GM18519 (cell line): Measurements from ENCODE around the gene CWF19L1.
"Not testable (repeated sequence)": the region's sequence is repeated elsewhere in the genome, so short reads cannot be mapped to it uniquely, and the experiment has no call there.

Experiments
- ATAC-seq: cut with Tn5 transposase; IDR thresholded peaks from one replicate; pipeline ENCODE4 v1.9.1; 2021; ENCODE audit warnings: mild to moderate bottlenecking, moderate library complexity; ENCODE audit not compliant: unreplicated experiment, low FRiP score

CWF19L1 gene

DNA sequence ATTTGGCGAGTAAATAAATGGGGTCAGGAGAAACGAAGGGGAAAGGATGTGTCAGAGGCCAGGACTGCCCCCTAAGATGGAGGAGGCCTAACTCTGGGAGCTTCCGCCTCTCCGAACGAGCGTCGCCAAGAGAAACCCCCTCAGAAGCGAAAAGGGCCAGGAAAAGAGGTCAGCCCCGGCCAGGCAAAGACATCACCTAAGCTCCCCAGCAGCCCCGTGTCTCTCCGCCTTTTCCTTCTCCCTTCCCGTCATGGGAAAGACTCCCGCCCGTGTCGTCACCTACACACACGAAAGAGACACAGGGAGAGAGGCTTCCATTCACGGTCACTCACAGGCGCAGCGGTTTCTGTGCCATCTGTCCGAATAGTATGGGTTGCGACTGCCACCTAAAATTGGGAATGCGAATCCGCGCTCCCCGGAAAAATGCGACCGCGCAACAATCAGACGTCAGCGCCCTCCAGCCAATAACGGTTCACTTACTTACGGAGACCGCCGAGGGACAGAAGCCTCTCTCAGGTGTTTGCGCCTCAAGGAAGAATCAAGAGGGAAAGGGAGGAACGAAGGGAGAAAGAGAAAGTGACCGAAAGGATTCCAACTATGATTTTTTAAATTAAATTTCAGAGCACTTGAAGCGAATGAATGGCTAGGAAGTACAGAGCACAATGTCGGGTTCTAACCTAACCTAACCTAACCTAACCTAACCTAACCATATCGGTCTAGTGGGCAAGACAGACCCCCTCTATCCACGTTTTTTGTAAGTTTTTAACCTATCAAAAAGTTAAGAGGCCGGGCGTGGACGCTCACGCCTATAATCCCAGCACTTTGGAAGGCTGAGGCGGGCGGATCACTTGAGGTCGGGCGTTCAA, at the start of gene CWF19L1:
Gene CWF19L1 (minus strand): TSS at position 400 of the 866 bp plus-strand sequence. CDS start 45 bp downstream, at position 355.
- peak; percentile 56 for ATAC-seq

- ATAC-seq, result no peak
Observed at GRCh38 chr10:100315615-100316014, 48.2 kb upstream of the CWF19L1 start.

- no peak for ATAC-seq
Observed at GRCh38 chr10:100311298-100311697, 43.9 kb upstream of the CWF19L1 start.

DNA sequence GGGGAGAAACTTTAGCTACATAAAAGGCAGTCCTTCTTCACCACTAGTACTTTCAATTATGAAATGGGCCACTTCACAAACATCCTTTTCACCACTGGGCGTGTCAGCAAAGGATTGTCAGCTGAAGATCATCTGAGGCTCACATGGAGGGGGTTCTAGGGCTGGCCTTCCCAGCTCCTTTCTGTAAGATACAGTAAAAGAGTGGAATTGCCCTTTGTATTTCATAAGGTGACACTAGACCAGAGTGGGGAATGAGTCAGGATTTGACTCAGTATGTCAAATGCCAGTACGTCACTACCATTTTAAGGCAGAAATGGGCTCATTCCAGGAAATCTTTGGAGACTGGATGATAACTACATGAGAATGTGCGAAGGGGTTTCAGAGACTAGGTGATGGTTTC, 40.2 kb upstream of the CWF19L1 start:
- no peak for ATAC-seq

- ATAC-seq, result no peak
Observed at GRCh38 chr10:100306861-100307260, 39.4 kb upstream of the CWF19L1 start.

DNA sequence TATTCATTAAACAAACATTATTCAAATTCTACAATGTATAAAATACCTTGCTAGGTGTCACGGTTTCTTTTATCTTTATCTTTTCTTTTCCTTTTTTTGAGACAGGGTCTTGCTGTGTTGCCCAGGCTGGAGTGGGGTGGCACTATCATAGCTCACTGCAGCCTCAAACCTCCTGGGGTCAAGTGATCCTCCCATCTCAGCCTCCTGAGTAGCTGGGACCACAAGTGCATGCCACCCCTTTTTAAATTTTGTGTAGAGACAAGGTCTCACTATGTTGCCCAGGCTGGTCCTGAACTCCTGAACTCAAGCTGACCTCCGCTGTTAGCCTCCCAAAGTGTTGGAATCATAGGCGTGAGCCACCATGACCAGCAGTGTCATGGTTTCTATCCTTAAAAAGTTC, 37.0 kb upstream of the CWF19L1 start:
- no peak for ATAC-seq

DNA sequence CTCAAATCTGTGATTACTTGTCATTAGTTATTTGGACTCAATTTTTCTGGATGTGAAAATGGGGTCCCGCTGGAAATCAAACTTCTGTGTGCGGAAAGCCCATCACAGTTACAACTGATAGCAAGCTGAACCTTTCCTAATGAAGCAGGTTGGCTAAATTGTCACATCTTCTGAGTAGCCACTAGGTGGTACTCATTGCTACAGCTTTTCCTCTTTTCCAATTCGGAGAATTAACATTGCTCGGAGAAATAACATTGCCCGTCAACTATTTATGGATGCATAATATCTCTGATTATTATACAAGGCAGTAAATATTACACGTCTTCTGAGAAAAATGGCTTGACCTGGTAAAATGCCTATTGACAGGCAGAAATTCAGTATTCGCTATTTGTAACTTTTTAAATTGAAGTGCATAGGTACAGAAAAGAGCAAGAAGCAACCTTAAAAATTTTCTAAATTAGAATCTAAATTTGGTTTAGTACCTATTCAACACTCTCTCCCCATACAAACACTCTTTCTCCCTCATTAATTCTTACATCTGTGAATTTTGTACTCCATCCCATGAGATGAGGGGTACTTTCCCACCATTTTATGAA, 36.4 kb upstream of the CWF19L1 start:
- ATAC-seq, result no peak

GRCh38 chr10:100301123-100301522, 33.7 kb upstream of the CWF19L1 start:
- not testable (repeated sequence) for ATAC-seq

GRCh38 chr10:100297242-100297641, 29.8 kb upstream of the CWF19L1 start:
- ATAC-seq, result no peak

DNA sequence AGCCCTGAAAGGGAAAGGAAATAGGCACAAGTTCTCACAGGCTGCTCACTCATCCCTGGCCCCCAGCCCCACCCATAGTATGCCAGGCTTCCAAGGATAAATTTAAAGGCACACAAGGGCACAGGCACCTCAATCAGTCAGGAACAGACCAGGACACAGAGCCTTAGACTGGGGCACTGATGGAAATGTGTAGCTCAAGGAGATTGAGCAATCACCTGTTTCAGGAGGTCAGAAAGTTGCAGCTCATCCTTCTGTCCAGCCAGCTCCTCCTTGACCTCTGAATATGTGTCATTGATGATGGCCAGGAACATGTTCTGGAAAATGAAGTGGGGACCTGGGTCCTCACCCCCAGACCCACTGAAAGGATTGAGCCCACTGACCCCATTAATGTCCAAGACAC, 25.6 kb upstream of the CWF19L1 start:
- no peak for ATAC-seq

DNA sequence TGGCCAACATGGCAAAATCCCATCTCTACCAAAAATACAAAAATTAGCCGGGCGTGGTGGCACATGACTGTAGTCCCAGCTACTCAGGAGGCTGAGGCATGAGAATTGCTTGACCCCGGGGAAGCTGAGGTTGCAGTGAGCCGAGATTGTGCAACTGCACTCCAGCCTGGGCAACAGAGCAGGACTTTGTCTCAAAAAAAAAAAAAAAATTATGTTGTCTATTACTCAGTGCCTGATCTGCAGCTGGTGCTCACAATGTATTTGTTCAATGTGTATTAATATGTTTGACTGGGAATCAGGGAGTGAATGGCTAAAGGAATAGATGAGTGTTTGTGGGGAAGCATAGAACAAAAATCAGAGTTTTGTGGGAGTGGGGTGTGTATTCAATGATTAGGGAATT, 24.9 kb upstream of the CWF19L1 start:
- not testable (repeated sequence) for ATAC-seq

DNA sequence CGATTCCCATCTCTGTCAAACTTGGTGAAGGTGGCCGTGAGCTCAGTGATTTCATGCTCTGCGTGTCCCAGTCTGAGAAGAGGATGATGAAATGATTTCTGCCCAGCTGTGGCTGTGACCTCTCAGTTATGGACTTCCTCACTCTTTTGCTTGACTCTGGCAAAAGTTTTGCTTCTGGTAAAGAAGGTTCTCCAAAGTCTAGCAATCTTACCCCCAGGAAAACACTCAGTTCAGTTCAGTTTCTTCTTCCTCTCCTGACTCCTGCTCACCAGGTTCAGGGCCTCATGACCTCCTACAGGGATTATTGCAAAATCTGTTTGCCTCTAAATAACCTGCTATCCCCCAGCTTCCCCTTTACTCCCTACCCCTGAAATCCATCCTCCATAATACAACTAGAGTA, 23.9 kb upstream of the CWF19L1 start:
- ATAC-seq, result no peak

- ATAC-seq, result no peak
Observed at GRCh38 chr10:100289641-100290040, 22.2 kb upstream of the CWF19L1 start.

DNA sequence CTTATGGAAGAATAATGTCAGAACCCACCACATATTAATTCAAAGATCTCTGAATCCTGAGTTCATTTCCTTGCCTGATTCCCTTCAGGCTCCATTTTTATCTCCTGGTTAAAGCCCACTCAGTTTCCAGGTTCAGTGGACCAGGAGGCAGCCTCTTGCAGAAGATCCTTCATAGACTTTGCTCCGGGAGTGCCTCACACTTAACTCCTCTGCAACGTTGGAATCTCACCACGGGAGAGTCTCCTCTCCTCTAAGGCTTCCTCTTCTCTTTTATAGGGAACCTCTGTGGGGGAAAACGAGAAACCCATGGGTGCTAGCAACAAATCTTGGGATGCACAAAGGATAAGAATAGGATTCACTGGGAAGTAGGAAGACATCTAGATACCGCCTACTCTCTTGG, 20.8 kb upstream of the CWF19L1 start:
- ATAC-seq, result no peak

GRCh38 chr10:100287756-100288155, 20.3 kb upstream of the CWF19L1 start:
- ATAC-seq, result no peak

DNA sequence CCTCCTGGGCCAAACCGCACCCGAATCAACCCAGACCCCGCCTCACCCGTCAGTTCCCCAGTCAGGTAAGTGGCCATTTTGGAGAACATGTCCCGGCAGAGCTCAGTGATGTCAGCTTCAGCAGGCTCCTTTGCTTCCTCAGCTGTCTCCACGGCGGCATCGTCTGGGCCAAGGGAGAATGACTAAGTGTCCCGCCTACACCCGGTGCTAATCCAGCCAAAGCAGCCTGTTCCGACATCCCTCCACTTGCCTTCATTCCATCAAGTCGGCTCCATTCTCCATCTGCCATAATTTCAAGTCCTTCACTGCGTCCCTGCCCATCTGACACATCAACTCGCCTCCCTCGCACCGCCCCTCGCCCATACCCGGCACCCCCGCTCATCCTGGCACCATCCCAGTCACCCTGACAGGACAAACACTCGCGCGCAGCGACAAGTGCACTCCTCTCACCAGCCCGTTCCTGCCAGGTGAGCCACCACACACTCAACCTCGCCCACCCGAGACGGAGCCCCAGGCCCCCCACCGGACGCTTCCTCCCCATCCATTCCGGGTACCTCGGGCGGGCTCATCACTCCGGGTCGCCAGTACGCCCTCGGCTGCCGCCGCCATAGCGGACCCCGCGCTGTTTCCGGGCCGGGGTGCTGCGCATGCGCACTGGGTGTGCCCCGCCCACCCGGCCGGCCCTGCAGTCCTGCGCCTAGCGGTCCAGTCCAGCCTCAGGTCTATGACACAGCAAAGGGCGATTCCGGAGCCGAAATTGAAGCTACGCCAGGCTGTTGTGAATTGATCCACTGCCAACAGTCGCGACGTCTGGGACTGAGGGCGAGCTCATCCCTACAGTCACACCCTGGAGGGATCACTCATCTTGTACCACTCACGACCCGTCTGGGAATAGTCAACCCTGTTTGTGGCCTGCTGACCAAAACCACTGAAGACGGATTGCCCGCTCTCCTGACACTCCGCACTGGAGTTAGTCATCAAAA, 18.9 kb upstream of the CWF19L1 start, which contains the start of gene BLOC1S2:
Gene BLOC1S2 (minus strand): TSS at position 630 of the 983 bp plus-strand sequence. CDS start 21 bp downstream, at position 609.
- ATAC-seq, result peak; percentile 66

- ATAC-seq, result not testable (repeated sequence)
Observed at GRCh38 chr10:100285326-100285725, 17.9 kb upstream of the CWF19L1 start.

DNA sequence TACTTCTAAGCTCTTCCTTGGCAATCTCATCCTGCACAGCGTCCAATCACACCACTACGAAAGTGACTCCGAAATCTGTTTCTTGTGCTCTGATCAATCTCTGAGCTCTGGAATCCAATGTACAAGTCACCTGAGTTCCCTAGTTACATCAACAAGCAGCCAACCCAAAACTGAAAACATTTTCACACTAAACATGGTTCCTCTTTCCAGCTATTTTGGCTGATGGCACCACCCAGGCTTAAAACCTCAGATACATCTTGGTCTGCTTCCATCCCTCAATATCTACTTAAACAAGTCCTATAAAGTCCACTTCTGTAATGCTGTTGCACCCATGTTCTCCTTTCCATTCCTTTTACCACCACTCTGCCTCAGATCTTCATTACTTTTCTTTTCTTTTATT, 15.5 kb upstream of the CWF19L1 start:
- no peak for ATAC-seq

GRCh38 chr10:100276971-100277370, 9.5 kb upstream of the CWF19L1 start:
- ATAC-seq, result not testable (repeated sequence)

DNA sequence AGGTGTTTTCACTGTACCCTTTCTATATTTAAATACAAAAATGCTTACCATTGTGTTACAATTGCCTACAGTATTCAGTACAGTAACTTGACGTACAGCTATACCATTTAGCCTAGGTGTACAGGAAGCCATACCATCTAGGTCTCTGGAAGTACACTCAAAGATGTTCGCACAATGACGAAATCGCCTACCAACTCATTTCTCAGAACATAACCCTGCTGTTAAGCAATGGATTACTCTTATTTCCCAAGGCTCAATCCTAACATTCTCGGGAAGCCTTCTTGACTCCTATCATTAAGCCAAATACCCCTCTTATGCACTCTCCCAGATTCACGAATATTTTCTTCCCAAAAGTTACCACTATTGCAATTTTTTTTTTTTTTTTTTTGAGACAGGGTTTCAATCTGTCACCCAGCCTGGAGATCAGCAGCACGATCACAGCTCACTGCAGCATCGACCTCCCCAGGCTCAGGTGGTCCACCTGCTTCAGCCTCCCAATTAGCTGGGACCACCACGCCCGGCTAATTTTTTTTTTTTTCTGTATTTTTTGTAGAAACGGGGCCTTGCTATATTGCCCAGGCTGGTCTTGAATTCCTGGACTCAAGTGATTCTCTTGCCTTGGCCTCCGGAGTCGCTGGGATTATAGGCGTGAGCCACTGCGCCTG, 1.5 kb downstream of the CWF19L1 start:
- no peak for ATAC-seq
